GM10847 (cell line): Measurements from ENCODE around the gene CLTRN.

Experiments used
- POLR2A ChIP-seq: IDR thresholded peaks from 2 replicates; pipeline ENCODE4 v1.6.1; 2011; ENCODE audit not compliant: insufficient read length; ENCODE audit errors: extremely low read depth

The CLTRN gene

GRCh38 chrX:15673970-15674369, 9.4 kb upstream of the CLTRN start:
- no peak for TF ChIP-seq POLR2A

- TF ChIP-seq POLR2A: no peak
Measured at GRCh38 chrX:15672881-15673280, 8.3 kb upstream of the CLTRN start.

DNA sequence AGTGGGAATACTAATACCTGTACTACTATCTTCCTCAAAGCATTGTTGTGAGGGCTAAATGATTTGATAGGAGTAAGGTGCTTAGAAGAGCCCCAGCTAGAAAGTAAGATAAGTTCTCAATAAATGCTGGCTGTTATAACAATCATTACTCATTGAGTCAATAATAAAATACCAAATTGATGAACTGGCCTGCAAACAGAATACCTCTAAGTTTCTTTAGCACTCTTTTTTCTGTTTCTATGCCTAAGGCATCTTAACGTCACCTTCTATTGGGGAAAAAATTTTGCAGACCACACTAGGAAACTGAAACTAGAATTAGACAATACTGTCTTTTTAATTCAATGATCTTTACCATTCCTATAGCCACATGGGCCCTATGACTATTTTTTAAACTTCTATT, 1.2 kb downstream of the CLTRN start:
- no peak for TF ChIP-seq POLR2A

DNA sequence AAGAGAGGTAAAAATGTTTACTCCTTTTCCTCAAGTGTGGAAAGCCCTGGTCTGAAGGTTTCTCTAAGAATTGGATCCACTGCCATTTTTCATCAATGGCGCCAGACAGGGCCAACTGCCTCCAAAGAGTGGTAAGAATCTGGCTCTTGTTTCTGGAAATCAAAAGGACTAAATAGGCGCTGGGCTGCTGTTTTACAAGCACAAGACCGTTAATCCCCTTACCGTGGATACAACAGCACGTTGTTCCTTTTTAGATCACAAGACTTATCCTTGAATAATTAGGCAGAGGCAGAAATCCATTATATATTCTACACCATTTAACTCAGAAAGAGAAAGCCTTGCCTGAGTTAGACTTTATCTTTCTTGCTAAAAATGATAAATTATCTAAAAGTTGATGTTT, 10.6 kb downstream of the CLTRN start:
- TF ChIP-seq POLR2A: no peak

GRCh38 chrX:15646543-15646942, 18.1 kb downstream of the CLTRN start:
- no peak for TF ChIP-seq POLR2A

DNA sequence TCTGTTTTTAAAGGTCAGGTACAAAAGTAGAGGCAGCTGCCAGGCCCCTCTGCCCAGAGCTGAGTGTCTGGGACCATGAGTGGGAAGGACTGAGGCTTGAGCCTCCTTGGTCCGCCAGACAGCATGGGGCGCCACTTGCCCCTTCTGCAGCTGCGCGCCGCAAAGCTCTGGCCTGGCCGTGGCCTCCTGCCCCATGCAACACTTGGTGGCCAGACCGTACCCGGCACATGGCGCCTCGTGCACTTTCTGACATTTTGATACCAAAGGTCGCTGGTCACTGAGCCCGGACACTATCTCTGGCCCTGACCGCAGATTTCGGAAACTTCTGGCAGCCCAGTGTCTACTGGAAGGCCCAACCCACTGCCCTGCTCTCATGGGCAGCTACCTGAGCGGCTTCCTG, 18.6 kb downstream of the CLTRN start:
- no peak for TF ChIP-seq POLR2A

- no peak for TF ChIP-seq POLR2A
Measured at GRCh38 chrX:15645266-15645665, 19.3 kb downstream of the CLTRN start.

DNA sequence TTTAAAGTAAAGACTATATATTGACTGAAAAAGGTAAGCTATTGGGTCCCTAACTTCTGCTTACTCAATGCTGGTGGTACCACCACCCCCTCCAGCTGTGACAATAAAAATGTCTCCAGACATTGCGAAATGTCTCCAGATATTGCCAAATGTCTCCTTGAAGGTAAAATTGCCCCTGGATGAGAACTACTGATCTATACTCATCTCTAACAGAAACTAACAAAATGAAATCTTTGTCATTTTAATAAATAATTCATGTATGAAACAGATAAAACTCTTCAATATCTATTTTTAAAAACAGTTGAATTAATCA, 20.1 kb downstream of the CLTRN start:
- TF ChIP-seq POLR2A: no peak

DNA sequence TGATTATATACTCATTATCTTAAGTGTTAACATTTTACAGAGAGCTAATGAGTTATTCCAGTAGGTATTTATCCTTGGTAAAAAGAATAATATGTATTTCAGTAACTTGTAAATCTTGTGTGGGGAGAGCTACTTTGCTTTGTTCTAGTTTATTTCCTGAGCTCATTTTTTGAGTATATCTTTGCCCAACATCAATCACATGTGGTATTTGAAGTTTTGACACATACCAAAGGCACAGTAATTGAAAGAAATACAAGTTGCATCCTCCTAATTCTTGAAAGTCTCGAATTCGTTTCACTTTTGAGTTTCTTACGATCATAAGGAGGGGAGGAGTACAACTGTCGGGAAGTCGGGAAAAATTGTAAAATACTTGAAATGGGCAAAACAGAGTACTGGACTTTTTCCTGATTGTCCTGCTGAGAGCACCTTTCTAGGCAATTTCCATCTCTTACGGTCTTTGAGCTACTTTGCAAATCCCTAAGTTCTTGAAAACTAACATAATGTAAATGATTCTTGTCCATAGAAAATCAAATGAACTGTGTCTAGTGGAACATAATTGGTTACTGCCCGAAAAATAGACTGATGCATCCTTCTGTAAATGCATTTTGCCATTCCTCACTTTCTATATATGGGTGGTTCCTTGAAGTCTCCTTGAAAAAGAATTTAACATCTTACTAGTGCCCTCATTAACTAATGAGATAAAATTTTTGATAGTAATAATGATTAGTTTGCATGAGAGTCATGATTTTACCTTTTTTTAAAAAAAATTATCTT, 20.6 kb downstream of the CLTRN start:
- no peak for TF ChIP-seq POLR2A

DNA sequence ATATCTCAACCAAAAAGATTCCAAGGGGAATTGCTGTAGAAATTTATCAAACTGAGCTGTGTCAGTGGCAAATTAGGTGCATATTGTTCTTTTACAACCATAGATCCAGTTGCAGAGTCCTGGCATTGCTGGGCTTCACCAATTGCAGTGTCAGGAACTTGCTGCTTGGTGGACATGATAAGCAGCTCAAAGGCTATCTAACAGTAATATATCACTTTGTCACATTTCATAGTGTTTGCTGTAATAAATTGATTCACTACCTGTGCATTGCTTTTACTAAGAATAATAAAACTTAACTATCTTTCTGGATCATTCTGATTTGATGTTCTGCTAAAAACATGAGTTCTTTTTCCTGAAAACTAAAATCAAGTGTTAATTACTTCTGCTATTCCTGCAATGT, 33.0 kb downstream of the CLTRN start:
- no peak for TF ChIP-seq POLR2A

DNA sequence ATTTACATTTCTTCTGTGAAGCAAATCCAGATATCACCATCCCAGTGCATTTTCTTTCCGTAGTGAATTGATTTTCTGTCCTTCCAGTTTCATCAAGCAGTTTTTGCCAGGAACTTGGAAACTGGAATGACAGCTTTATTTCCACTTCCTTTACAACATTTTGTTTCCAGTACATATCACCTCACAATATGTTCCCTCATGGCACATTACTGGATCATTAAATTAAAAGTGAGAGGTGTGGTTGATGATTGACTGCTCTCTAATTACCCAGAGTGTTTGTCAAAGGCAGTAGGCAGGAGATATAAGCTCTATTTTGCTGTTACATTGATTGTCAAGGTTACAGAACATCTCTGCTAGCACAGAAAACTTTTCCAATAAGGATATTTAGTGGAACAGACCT, 41.6 kb downstream of the CLTRN start:
- TF ChIP-seq POLR2A: no peak

GRCh38 chrX:15619053-15619755, 45.4 kb downstream of the CLTRN start:
- no peak for TF ChIP-seq POLR2A

DNA sequence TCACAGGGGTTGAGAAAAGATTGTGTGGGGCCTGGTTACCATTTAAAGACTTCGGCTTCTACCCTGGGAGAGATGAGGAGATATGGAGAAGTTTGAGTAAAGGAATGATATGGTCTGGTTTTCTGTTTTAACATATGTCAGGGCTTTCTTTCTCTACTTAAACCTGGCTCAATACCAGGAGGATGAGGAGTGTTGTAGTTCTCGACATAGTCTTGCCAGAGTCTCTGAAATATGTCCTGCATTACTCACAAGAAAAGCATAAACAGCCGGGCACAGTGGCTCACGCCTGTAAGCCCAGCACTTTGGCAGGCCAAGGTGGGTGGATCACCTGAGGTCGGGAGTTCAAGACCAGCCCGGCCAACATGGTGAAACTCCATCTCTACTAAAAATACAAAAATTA, 47.5 kb downstream of the CLTRN start:
- no peak for TF ChIP-seq POLR2A

DNA sequence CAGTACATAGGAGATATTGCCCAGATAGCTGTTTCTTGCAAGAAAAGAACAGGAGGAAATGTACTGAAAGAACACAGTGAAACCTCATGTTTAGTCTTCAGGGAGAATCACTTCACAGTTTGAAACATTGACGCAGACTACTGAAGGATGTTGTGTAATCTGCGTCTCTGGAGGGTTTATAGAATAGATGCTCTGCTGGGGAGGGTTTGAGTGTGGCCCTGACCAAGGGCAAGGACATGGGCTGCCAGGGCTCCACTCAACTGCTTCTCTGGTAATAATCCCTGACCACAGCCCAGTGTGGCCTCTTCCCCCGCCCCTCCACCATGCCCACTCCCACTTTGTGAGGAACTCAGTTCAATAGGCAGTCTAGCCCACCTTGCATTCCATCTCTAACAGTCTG, 48.1 kb downstream of the CLTRN start:
- no peak for TF ChIP-seq POLR2A

DNA sequence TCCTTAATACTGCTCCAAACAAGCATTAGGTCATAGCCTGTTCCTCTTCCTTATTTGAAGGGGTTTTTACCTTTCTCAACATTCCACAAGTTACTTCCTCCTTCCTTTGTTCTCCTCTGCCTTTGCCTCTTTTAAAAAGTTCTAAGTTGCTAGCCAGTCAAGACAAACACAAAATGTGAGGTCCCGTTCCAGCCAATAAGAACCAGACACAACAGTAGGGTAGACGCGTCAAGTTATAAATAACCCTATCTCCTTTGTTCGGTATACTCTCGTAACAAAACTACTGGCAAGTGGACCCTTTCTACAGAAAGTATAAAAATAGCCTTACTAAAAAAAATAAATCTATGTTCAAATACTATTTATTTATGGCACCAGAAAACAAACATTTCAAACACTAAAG, 57.5 kb downstream of the CLTRN start:
- TF ChIP-seq POLR2A: no peak

DNA sequence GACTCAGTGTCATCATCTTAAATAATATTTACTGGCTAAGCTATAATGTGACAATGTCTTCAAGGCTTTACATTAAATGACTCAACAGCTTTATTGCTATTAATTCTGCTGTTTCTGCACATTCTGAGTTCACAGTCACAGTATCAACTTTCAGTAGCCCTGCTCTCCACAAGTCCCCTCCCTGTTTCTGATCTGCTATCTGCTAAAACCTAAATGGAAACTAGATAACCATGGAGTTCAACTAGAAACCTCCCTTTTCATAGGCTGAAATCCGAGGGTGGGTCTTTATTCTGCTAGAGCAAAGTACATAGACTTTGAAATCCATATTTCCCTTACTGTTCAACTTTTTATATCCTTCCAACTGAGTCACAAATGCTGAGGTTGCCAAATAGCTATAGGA, 58.5 kb downstream of the CLTRN start:
- TF ChIP-seq POLR2A: no peak

DNA sequence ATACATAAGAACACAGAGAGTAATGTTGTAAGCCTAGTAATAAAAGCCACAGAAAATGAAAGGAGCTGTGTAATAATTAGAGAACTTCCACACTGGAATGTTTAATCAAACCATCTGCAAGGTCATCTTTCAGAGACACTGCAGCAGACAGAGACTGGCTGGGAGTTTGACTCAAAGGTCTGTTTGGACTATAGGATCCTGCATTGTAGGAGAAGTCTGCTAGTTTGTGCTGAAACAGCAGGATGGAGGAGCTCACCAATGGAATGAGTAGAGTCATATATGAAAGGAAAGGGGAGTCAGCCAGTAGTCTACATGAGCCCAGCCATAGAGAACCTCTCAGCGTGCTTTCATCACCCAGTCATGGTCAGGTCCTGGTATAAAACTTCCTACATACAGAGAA, 59.4 kb downstream of the CLTRN start:
- TF ChIP-seq POLR2A: no peak
